Hepatocyte (in vitro differentiated cells): ENCODE measurements around the gene STARD5.

Source experiments
- EZH2 ChIP-seq: fragments of 200-600 bp; sonication (generic); IDR thresholded peaks from 2 replicates; pipeline ENCODE4 v1.6.1; 2016; ENCODE audit warnings: antibody characterized with exemption, mild to moderate bottlenecking, borderline replicate concordance
- EZH2phosphoT487 ChIP-seq: fragments of 200-600 bp; sonication (generic); IDR thresholded peaks from one replicate; pipeline ENCODE4 v1.6.1; 2018; ENCODE audit warnings: antibody characterized with exemption, mild to moderate bottlenecking, low read depth, moderate library complexity; ENCODE audit not compliant: unreplicated experiment, severe bottlenecking
- TF ChIP-seq, protein P1 (sequence below): fragments of 200-600 bp; sonication (generic); IDR thresholded peaks from 2 replicates; pipeline ENCODE4 v1.5.1; 2016; ENCODE audit warnings: antibody characterized with exemption, mild to moderate bottlenecking; ENCODE audit not compliant: poor library complexity

DNA sequence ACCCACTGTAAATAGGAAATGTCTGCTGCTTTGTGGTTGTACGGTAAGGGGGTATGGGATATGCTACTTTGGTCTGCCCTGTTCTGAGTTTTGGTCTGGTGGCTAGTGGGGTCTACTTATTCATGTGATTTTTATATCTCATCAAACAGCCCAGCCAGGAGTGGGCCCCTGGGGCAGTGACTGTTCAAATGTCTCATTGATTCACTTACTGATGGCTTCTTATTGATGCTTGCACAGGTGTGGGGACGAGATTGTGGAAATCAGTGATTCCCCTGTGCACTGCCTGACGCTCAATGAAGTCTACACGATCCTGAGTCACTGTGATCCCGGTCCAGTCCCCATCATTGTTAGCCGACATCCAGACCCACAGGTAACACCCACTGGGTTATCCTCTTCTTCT is 38.5 kb downstream of the STARD5 start:
- TF ChIP-seq, protein P1, sequence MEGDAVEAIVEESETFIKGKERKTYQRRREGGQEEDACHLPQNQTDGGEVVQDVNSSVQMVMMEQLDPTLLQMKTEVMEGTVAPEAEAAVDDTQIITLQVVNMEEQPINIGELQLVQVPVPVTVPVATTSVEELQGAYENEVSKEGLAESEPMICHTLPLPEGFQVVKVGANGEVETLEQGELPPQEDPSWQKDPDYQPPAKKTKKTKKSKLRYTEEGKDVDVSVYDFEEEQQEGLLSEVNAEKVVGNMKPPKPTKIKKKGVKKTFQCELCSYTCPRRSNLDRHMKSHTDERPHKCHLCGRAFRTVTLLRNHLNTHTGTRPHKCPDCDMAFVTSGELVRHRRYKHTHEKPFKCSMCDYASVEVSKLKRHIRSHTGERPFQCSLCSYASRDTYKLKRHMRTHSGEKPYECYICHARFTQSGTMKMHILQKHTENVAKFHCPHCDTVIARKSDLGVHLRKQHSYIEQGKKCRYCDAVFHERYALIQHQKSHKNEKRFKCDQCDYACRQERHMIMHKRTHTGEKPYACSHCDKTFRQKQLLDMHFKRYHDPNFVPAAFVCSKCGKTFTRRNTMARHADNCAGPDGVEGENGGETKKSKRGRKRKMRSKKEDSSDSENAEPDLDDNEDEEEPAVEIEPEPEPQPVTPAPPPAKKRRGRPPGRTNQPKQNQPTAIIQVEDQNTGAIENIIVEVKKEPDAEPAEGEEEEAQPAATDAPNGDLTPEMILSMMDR: no peak
- no peak for TF ChIP-seq EZH2phosphoT487
- no peak for TF ChIP-seq EZH2
